Testis (tissue), 3 donors: ENCODE results near the gene PI4KB. TPM values are rescaled to one million over a fixed set of nuclear protein-coding genes. Genes with fewer than 3 reads are reported as not detected.

Experiments
- DNase-seq: peaks from one replicate; pipeline ENCODE4 v3.0.0-alpha.2; 2019
- H3K27ac ChIP-seq, 2 donors: fragments of 200-600 bp; sonication (generic); one replicate each; pipeline ENCODE4 v1.5.1; 2019
- H3K27me3 ChIP-seq: fragments of 200-600 bp; sonication (generic); one replicate; pipeline ENCODE4 v1.5.1; 2019
- H3K36me3 ChIP-seq: fragments of 200-600 bp; sonication (generic); one replicate; pipeline ENCODE4 v1.5.1; 2017; ENCODE audit warnings: low read depth; ENCODE audit errors: missing control alignments
- H3K4me1 ChIP-seq: fragments of 200-600 bp; sonication (generic); one replicate; pipeline ENCODE4 v1.5.1; 2019
- H3K4me3 ChIP-seq, 2 donors: fragments of 200-600 bp; sonication (generic); one replicate each; pipeline ENCODE4 v1.5.1; 2017 to 2019
- H3K9me3 ChIP-seq: fragments of 200-600 bp; sonication (generic); one replicate; pipeline ENCODE4 v1.5.1; 2017
- POLR2A ChIP-seq: fragments of 450-650 bp; IDR thresholded peaks from one replicate; pipeline ENCODE4 v1.6.1; 2017; ENCODE audit warnings: antibody characterized with exemption, mild to moderate bottlenecking, moderate library complexity
- WGBS, 2 donors: methylation state at CpG; one replicate each; pipeline ENCODE4 v1.1.5; 2018; 5-methylcytosine and 5-hydroxymethylcytosine counted together
- intact Hi-C: fragments of 100-400 bp; cut with DNase I; formaldehyde crosslinking; loops from one replicate; pipeline ENCODE4 v1.15.1; 2023; ENCODE audit warnings: low total_unique reads
- polyA plus RNA-seq: library from polyadenylated mRNA; stranded (reverse); fragments of 350-450 nt; fragmentation: Illumina TruSeq; extraction: RNeasy Lipid Tissue Mini Kit (QIAGEN cat#74804); gene quantifications from one replicate; pipeline ENCODE4 v1.2.3, GENCODE V29; 2014; ENCODE audit warnings: low read depth, low replicate concordance; ENCODE audit not compliant: insufficient read depth
- total RNA-seq, 2 donors: library from RNA; depleted of rRNA; stranded (reverse); fragments of >200 nt; gene quantifications; one replicate each; pipeline ENCODE4 v1.2.3, GENCODE V29; 2016
- TF ChIP-seq, protein P1 (sequence below), 3 experiments: fragments of 450-650 bp in 2 of 3; fragments of 200-600 bp in 1 of 3; sonication (generic) in 1 of 3; IDR thresholded peaks; one replicate each; pipeline ENCODE4 v1.5.1; 2016 to 2019; ENCODE audit warnings: antibody characterized with exemption in 3 of 3, mild to moderate bottlenecking in 2 of 3, moderate library complexity in 1 of 3

PI4KB gene
- total and polyA plus RNA-seq, 3 donors from 2014 or later: 86.8 to 103 (median 87.9) TPM

DNA sequence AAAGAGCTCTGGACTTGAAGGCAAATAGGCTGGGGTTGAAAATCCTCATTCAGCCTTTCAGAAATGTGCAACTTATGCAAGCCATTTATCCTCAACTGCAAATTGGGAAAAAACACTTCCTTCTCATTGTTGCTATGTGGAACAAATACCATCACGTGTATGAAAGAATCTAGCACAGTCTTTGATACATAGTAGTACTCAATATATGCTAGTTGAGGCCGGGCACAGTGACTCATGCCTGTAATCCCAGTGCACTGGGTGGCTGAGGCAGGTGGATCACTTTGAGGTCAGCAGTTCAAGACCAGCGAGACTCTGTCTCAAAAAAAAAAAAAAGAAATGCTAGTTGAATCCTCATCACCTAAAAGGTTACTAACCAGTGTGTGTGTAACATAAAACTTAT is 8.2 kb downstream of the PI4KB start:
- Histone ChIP-seq H3K4me1 (peaks cover 8% of the 10 kb centered on the region), H3K4me3 (no peak overlapping the region), H3K27ac (no peak overlapping the region), H3K9me3 (no peaks in the 10 kb centered on the region), H3K27me3 (no peaks in the 10 kb centered on the region), H3K36me3 (no peaks in the 10 kb centered on the region)
- intact Hi-C loops: no loop called here
- TF ChIP-seq, protein P1, sequence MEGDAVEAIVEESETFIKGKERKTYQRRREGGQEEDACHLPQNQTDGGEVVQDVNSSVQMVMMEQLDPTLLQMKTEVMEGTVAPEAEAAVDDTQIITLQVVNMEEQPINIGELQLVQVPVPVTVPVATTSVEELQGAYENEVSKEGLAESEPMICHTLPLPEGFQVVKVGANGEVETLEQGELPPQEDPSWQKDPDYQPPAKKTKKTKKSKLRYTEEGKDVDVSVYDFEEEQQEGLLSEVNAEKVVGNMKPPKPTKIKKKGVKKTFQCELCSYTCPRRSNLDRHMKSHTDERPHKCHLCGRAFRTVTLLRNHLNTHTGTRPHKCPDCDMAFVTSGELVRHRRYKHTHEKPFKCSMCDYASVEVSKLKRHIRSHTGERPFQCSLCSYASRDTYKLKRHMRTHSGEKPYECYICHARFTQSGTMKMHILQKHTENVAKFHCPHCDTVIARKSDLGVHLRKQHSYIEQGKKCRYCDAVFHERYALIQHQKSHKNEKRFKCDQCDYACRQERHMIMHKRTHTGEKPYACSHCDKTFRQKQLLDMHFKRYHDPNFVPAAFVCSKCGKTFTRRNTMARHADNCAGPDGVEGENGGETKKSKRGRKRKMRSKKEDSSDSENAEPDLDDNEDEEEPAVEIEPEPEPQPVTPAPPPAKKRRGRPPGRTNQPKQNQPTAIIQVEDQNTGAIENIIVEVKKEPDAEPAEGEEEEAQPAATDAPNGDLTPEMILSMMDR (IDR thresholded peaks at IDR 0.05): no peak
- TF ChIP-seq POLR2A: no peak
- DNase-seq: no peak
- whole genome bisulfite sequencing, 2 donors: 74 to 75% methylated on average over 3 of the region's 3 CpGs

DNA sequence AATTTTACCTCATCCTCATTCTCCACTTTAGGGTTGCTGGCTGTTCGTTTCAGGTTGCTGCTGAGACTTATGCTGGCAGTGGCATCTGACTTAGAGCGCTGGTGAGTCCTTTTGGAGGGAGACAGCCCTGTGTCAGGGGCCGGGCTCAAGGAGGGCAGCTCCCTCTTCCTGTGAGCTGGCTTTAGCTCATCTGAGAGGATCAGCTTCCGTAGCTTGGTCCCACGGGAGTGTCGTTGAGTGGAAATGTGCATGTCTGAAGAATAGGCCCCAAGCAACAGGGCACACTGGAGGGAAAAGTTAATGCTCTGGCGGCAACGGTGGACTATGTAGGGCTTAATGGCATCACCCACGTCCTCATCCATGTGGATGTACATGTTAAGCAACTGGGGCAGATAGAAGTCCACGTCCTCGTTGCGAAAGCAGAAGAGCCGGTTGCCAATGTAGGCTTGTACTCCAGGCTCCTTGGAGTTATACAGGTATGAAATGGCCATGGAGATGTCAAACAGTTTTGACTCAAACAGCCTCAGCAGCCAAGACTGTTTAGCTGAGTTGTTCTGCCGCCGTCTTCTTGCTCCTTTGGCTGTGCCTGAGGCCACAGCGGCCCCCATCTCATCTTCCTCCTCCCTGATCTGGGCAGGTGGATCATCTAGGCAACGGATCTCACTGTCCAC is 11.5 kb downstream of the PI4KB start:
- intact Hi-C loops: no loop called here
- peaks cover 39% of the 10 kb centered on the region for H3K4me1 ChIP-seq
- no peaks in the 10 kb centered on the region for H3K36me3 ChIP-seq
- TF ChIP-seq, protein P1 (IDR thresholded peaks at IDR 0.05): no peak
- TF ChIP-seq POLR2A: no peak
- WGBS, 2 donors: 88 to 91% methylated on average over 15 to 17 of the region's 17 CpGs
- no peak overlapping the region for H3K27ac ChIP-seq
- H3K4me3 ChIP-seq: no peak overlapping the region
- H3K9me3 ChIP-seq: no peaks in the 10 kb centered on the region
- no peaks in the 10 kb centered on the region for H3K27me3 ChIP-seq
- no peak for DNase-seq

DNA sequence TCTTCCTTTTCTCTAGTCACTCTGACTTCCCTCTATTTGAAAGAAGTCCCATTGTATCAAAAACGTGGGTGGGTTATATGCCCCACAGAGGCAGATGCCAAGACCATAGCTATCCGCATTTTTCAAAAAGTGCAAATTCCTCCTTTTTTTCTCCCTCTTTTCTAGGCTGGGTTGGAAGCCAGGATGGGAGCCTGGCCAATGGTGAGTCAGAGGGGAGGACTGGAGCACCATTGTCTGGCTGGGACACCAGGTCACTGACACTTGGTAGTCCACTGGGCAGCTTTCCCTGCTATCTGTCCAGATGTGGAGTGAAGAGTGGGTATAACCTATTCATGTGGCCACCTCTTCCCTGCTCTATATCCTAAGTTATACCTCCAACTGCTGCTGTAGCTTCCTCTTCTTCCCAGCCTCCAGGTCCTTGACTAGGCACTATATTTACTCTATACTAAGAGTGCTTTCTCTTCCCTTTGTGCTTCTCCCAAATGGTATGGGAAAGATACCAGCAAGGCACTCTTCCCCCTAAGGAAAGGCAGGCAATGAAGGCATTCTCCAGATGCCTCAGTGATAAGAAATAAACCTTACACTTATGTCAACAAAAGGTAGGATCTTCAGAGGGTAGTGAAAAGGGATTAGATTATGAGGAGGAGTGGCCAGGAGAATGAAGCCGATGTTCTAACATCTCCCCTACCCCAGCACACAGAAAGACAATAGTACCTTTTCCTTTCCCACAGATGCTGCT is 12.9 kb downstream of the PI4KB start:
- DNase-seq: peak; percentile 88
- intact Hi-C loops: no loop called here

DNA sequence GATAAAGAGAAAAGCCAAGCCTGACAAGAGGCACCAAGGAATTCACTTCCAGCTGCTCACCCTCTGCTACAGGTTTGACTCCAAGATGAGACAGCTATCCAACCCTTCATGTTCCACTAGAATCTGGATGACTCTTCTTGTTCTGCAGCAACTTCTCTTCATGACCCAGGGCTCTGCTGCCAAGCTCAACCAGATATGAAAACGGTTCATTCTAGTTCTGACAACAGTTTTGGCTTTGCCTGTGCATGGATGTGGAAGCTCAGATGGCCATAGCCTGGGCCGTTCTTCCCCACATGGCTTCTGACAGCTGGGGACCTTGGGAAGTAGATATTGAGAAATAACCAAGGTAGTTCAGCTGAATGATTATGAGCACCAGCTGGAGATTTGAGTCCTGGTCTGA is 13.7 kb downstream of the PI4KB start:
- Histone ChIP-seq H3K27ac (peak overlapping the region in 1 of 2 donors; percentile 52), H3K36me3 (no peaks in the 10 kb centered on the region), H3K4me3 (no peak overlapping the region), H3K4me1 (peaks cover 45% of the 10 kb centered on the region), H3K27me3 (no peaks in the 10 kb centered on the region), H3K9me3 (no peaks in the 10 kb centered on the region)
- intact Hi-C loops: no loop called here
- TF ChIP-seq, protein P1 (IDR thresholded peaks at IDR 0.05): no peak
- TF ChIP-seq POLR2A: no peak
- DNase-seq: no peak
- WGBS, 2 donors: 17 to 28% methylated on average over 2 of the region's 2 CpGs

More for the DNA sequence above, 12.9 kb downstream of the PI4KB start:
- Histone ChIP-seq H3K9me3 (no peaks in the 10 kb centered on the region), H3K27ac (peak overlapping the region in 1 of 2 donors; percentile 52), H3K27me3 (no peaks in the 10 kb centered on the region), H3K4me1 (peaks cover 45% of the 10 kb centered on the region), H3K4me3 (no peak overlapping the region), H3K36me3 (no peaks in the 10 kb centered on the region)
- TF ChIP-seq POLR2A: no peak
- TF ChIP-seq, protein P1 (IDR thresholded peaks at IDR 0.05): no peak
- 42 to 44% methylated on average over 3 of the region's 3 CpGs for WGBS, 2 donors
